CD4-positive, alpha-beta T cell treated with Interleukin-6 at 100 ng/mL for 8 hours (primary cell): Measurements from ENCODE around the gene ABHD1.

Source experiments
- DNase-seq: peaks from one replicate; pipeline ENCODE4 v3.0.0-alpha.2; 2020; ENCODE audit warnings: mixed read lengths, low spot score

ABHD1 gene

GRCh38 chr2:27135478-27135955 lies 11.9 kb downstream of the ABHD1 start:
- DNase-seq: no peak

GRCh38 chr2:27136751-27137150 lies 13.1 kb downstream of the ABHD1 start:
- DNase-seq: no peak

GRCh38 chr2:27137322-27137935 lies 13.8 kb downstream of the ABHD1 start:
- no peak for DNase-seq

GRCh38 chr2:27138111-27138510 lies 14.5 kb downstream of the ABHD1 start:
- DNase-seq: no peak

- no peak for DNase-seq
These were observed 15.7 kb downstream of the ABHD1 start, which contains the start of gene PRR30 for GRCh38 chr2:27139310-27139709. Gene PRR30, minus strand, starts transcription at chr2:27139410. Its CDS starts 1,081 bp downstream, at chr2:27138329.

- no peak for DNase-seq
These were observed 19.7 kb downstream of the ABHD1 start for GRCh38 chr2:27143285-27143684.

GRCh38 chr2:27145682-27146081 lies 22.1 kb downstream of the ABHD1 start:
- no peak for DNase-seq

- no peak for DNase-seq
These were observed 24.3 kb downstream of the ABHD1 start for GRCh38 chr2:27147935-27148334.

- DNase-seq: no peak
These were observed 25.3 kb downstream of the ABHD1 start, which contains the start of gene TCF23 for GRCh38 chr2:27148801-27149439. Gene TCF23, plus strand, starts transcription at chr2:27149004. Its CDS starts 130 bp downstream, at chr2:27149134.

- no peak for DNase-seq
These were observed 26.2 kb downstream of the ABHD1 start for GRCh38 chr2:27149570-27150405.

GRCh38 chr2:27150639-27151230 lies 27.1 kb downstream of the ABHD1 start:
- DNase-seq: no peak

GRCh38 chr2:27152102-27152795 lies 28.6 kb downstream of the ABHD1 start:
- no peak for DNase-seq

- no peak for DNase-seq
These were observed 29.3 kb downstream of the ABHD1 start for GRCh38 chr2:27152796-27153464.

- DNase-seq: no peak
These were observed 30.9 kb downstream of the ABHD1 start for GRCh38 chr2:27154488-27154887.

GRCh38 chr2:27155069-27155520 lies 31.5 kb downstream of the ABHD1 start:
- DNase-seq: no peak

- DNase-seq: no peak
These were observed 34.9 kb downstream of the ABHD1 start for GRCh38 chr2:27158468-27158867.

- no peak for DNase-seq
These were observed 35.7 kb downstream of the ABHD1 start for GRCh38 chr2:27159271-27159670.

GRCh38 chr2:27160191-27160590 lies 36.6 kb downstream of the ABHD1 start:
- no peak for DNase-seq

- no peak for DNase-seq
These were observed 38.8 kb downstream of the ABHD1 start for GRCh38 chr2:27162151-27163121.
